Right lobe of liver (tissue), 6 donors: ENCODE results near the gene TNIP2. TPM values are rescaled to one million over a fixed set of nuclear protein-coding genes. Genes with fewer than 3 reads are reported as not detected.

ENCODE experiments used
- ATAC-seq, 4 donors: fragments of 200-7000 bp; cut with Tn5 transposase; one replicate each; pipeline ENCODE4 v1.9.1; 2020; ENCODE audit warnings: mild to moderate bottlenecking in 4 of 4, moderate library complexity in 4 of 4
- DNase-seq, 3 donors: peaks; one replicate each; pipeline ENCODE4 v3.0.0-alpha.2; 2020
- H3K27ac ChIP-seq, 3 donors: fragments of 200-600 bp; one replicate each; pipeline ENCODE4 v1.8.0; 2022
- H3K27me3 ChIP-seq, 2 donors: fragments of 200-600 bp; one replicate each; pipeline ENCODE4 v1.8.0; 2022
- H3K36me3 ChIP-seq, 4 donors: fragments of 200-600 bp; sonication (generic) in 1 of 4; one replicate each; pipeline versions ENCODE4 v1.5.1 to v1.8.0; 2017 to 2022; ENCODE audit warnings: control low read depth in 1 of 4
- H3K4me1 ChIP-seq, 4 donors: fragments of 200-600 bp; sonication (generic) in 1 of 4; one replicate each; pipeline versions ENCODE4 v1.5.1 to v1.8.0; 2017 to 2022; ENCODE audit warnings: control low read depth in 1 of 4
- H3K4me3 ChIP-seq, 3 donors: fragments of 200-600 bp; one replicate each; pipeline ENCODE4 v1.8.0; 2022
- H3K9me3 ChIP-seq, 4 donors: fragments of 200-600 bp; sonication (generic) in 1 of 4; one replicate each; pipeline versions ENCODE4 v1.5.1 to v1.8.0; 2017 to 2022; ENCODE audit warnings: control low read depth in 1 of 4
- POLR2A ChIP-seq: fragments of 450-650 bp; IDR thresholded peaks from one replicate; pipeline ENCODE4 v1.6.1; 2017; ENCODE audit warnings: antibody characterized with exemption, mild to moderate bottlenecking
- WGBS: methylation state at CpG from one replicate; pipeline ENCODE4 v1.1.6; 2018; ENCODE audit warnings: low coverage, low lambda C conversion rate; ENCODE audit not compliant: insufficient coverage; ENCODE audit errors: missing lambda C conversion rate; 5-methylcytosine and 5-hydroxymethylcytosine counted together
- intact Hi-C, 2 donors: fragments of 100-400 bp; cut with DNase I; formaldehyde crosslinking; loops; one replicate each; pipeline versions ENCODE4 v1.11.2 to v1.14.1; 2022
- total RNA-seq, 6 experiments: library from RNA; depleted of rRNA in 2 of 6; stranded (reverse); fragments of >200 nt in 2 of 6; fragmentation: NEBNext Ultra II Directional in 3 of 6; extraction: Animal tissue kit (Norgen Biotek cat#: 25700) in 3 of 6; gene quantifications; one replicate each; pipeline versions ENCODE4 v1.1.0 to v1.2.4, GENCODE V29; 2016 to 2023
- TF ChIP-seq, protein P1 (sequence below), 4 donors: fragments of 200-600 bp in 3 of 4; fragments of 450-650 bp in 1 of 4; IDR thresholded peaks; one replicate each; pipeline versions ENCODE4 v1.5.1 to v1.8.0; 2016 to 2022; ENCODE audit warnings: antibody characterized with exemption in 4 of 4, mild to moderate bottlenecking in 2 of 4
- donor health status: DM: no; HTN: yes; CAD: no.
- donor health status: DM: no; HTN: no; CAD: no.
- donor health status: DM: no; HTN: no; CAD: no.
- donor health status: DM: no; HTN: yes; CAD: no.
- donor health status: DM: no; HTN: yes; CAD: no.

TNIP2 gene
- total RNA-seq, 6 experiments from 2014 or later: 9.7 to 40.6 (median 18.8) TPM

DNA sequence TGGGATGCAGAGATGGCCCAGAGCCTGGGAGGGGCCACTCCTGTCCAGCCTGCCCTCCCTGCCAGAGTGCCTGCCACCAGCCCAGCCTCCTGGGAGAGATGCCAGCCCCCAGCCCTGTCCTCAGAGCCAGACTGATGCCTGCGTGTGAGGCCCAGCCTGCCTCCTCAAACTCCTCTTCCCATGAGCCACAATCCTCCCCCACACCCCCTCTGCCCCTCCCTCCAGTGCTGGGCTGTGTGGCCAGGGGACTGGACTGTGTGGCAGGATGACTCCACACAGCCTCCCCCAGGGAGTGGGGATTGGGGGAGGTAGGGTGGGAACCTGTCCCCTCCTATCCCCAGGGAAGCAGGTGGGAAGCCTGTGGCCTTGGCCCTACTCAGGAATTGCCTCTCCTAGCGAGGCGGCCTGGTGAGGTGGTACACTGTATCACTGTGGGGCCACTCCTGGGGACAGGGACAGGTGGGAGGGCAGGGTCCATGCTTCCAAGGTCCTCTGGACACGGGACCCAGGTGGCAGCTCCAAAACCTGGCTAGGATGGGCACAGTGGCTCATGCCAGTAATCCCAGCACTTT, 32.5 kb upstream of the TNIP2 start:
- intact Hi-C loops: no loop called here
- no peaks in the 10 kb centered on the region for H3K36me3 ChIP-seq
- no peak for TF ChIP-seq POLR2A
- TF ChIP-seq, protein P1, sequence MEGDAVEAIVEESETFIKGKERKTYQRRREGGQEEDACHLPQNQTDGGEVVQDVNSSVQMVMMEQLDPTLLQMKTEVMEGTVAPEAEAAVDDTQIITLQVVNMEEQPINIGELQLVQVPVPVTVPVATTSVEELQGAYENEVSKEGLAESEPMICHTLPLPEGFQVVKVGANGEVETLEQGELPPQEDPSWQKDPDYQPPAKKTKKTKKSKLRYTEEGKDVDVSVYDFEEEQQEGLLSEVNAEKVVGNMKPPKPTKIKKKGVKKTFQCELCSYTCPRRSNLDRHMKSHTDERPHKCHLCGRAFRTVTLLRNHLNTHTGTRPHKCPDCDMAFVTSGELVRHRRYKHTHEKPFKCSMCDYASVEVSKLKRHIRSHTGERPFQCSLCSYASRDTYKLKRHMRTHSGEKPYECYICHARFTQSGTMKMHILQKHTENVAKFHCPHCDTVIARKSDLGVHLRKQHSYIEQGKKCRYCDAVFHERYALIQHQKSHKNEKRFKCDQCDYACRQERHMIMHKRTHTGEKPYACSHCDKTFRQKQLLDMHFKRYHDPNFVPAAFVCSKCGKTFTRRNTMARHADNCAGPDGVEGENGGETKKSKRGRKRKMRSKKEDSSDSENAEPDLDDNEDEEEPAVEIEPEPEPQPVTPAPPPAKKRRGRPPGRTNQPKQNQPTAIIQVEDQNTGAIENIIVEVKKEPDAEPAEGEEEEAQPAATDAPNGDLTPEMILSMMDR (IDR thresholded peaks at IDR 0.05): no peak
- H3K27ac ChIP-seq: no peak overlapping the region
- peak; percentile 59 to 86 (median 81) for DNase-seq
- H3K9me3 ChIP-seq: no peaks in the 10 kb centered on the region
- WGBS: 31% methylated on average over 2 of the region's 4 CpGs
- H3K27me3 ChIP-seq: no peaks in the 10 kb centered on the region
- H3K4me1 ChIP-seq: peaks cover 0 to 31% (median 14%) of the 10 kb centered on the region in 4 donors
- H3K4me3 ChIP-seq: no peak overlapping the region
- ATAC-seq: peak in 2 of 4 donors; percentile 3 to 8

- no peak for TF ChIP-seq POLR2A
- TF ChIP-seq, protein P1 (IDR thresholded peaks at IDR 0.05): no peak
- H3K4me3 ChIP-seq: no peak overlapping the region
- ATAC-seq (no peak), DNase-seq (peak in 1 of 3 donors; percentile 45)
- no CpG with 5 or more reads among the region's 7 CpGs for WGBS
- intact Hi-C loops: no loop called here
- H3K36me3 ChIP-seq: no peaks in the 10 kb centered on the region
- H3K4me1 ChIP-seq: peaks cover 0 to 31% (median 14%) of the 10 kb centered on the region in 4 donors
- no peaks in the 10 kb centered on the region for H3K9me3 ChIP-seq
- no peak overlapping the region for H3K27ac ChIP-seq
- no peaks in the 10 kb centered on the region for H3K27me3 ChIP-seq
Observed at GRCh38 chr4:2788101-2788500, 32.0 kb upstream of the TNIP2 start.

- intact Hi-C loops: no loop called here
- peaks cover 0 to 29% (median 13%) of the 10 kb centered on the region in 4 donors for H3K4me1 ChIP-seq
- peak in 2 of 4 donors; percentile 2 to 5 for ATAC-seq
- no peaks in the 10 kb centered on the region for H3K27me3 ChIP-seq
- DNase-seq: peak; percentile 51 to 62 (median 56)
- H3K36me3 ChIP-seq: no peaks in the 10 kb centered on the region
- TF ChIP-seq POLR2A: no peak
- TF ChIP-seq, protein P1 (IDR thresholded peaks at IDR 0.05): no peak
- peak overlapping the region in 1 of 3 donors; percentile 25 for H3K27ac ChIP-seq
- H3K4me3 ChIP-seq: no peak overlapping the region
- H3K9me3 ChIP-seq: no peaks in the 10 kb centered on the region
- WGBS: 59% methylated on average over 11 of the region's 18 CpGs
Observed at GRCh38 chr4:2787230-2788100, 31.3 kb upstream of the TNIP2 start.

DNA sequence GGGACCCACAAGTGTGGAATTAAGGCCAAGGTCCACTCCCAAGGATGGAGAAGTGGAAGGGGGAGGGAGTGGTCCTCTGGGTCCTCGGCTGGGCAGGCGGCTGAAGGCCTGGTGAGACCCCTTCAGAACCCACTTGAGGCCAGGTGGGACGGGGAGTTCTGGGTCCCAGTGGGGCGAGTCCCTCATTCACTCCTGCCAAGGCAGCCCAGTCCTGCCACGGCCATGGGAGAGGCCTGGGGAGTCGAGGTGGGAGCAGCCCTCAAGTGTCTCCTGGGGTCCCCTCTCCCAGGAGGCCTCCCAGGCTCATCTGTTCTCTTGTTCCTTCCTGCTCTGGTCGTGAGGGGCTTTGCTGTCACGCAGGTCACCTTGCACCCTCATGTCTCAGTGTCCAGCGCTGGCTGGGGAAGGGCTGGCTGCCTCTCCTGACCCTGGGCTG, 30.7 kb upstream of the TNIP2 start:
- ATAC-seq (no peak), DNase-seq (peak in 1 of 3 donors; percentile 53)
- Histone ChIP-seq H3K36me3 (no peaks in the 10 kb centered on the region), H3K4me1 (peaks cover 0 to 22% (median 10%) of the 10 kb centered on the region in 4 donors), H3K27me3 (no peaks in the 10 kb centered on the region), H3K4me3 (no peak overlapping the region), H3K9me3 (no peaks in the 10 kb centered on the region), H3K27ac (no peak overlapping the region)
- TF ChIP-seq POLR2A: no peak
- TF ChIP-seq, protein P1 (IDR thresholded peaks at IDR 0.05): no peak
- no CpG with 5 or more reads among the region's 9 CpGs for WGBS
- intact Hi-C loops: no loop called here
